GM20000 (cell line): ENCODE measurements around the gene LRP3.
"Not testable (repeated sequence)": the region's sequence is repeated elsewhere in the genome, so short reads cannot be mapped to it uniquely, and the experiment has no call there.

Experiments
- DNase-seq: peaks from one replicate; pipeline ENCODE4 v3.0.0; 2012; ENCODE audit warnings: low spot score
- CTCF ChIP-seq: IDR thresholded peaks from 2 replicates; pipeline ENCODE4 v1.5.1; 2012; ENCODE audit warnings: mild to moderate bottlenecking, control low read depth; ENCODE audit errors: extremely low read depth, missing control alignments

The LRP3 gene

DNA sequence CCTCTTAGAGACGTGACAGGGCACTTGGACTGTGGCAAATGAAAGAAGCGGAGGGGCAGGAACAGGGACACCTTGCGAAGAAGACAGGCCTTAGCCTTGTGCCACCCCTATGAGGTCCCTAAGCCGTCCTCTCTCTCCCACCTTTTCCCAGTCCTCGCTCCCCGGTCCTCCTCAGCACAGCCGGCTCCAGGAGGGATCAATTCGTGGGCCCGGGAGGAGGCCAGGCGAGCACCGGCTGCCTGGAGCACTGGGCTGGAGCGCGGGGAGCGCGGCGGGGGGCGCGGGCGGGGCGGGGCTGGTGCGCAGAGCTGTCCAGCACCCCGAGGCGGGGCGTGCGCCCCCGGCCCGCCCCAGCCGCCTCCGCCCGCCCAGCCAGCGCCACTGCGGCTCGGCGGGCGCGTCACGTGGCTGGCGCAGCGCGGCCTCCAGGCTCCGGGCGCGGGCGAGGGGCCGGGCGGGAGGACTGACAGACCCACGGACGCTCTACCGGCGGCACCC is at the start of gene LRP3:
LRP3 (plus strand) TSS at position 466 of the 498 bp plus-strand sequence. CDS start 456 bp downstream, outside the sequence.
- no peak for TF ChIP-seq CTCF
- no peak for DNase-seq

- TF ChIP-seq CTCF: no peak
- no peak for DNase-seq
Observed at GRCh38 chr19:33146209-33146608, 47.9 kb upstream of the LRP3 start.

- TF ChIP-seq CTCF: no peak
- no peak for DNase-seq
Observed at GRCh38 chr19:33147538-33147937, 46.6 kb upstream of the LRP3 start.

DNA sequence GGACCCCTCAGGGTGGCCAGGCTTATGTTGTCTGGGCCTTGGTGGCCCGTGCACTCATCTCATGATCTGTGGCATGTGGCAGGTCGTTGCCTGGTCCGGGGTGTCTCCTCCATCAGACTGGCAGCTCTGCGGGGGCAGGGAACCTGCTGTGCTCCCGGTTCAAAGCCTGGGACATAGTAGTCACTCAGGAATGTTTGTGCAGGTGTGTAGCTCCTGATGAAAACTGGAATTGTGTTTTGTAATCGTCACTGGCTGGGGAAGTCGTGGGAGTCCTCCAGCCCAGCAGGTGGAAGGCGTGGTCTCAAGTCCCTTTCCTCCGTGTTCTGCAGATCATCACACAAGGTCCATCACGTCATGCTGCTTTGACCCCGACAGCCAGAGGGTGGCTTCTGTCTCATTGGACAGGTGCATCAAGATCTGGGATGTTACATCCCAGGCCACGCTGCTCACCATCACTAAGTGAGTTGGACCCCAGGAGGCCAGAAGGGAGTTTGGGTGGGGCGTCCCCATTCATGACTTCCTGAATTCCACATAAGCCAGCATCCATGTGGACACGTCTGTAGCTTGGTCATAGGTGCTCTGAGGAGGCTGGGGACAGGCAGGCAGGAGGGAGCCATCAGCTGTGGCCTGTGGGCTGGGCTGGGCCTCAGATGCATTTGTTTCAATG is 43.1 kb upstream of the LRP3 start:
- DNase-seq: no peak
- no peak for TF ChIP-seq CTCF

DNA sequence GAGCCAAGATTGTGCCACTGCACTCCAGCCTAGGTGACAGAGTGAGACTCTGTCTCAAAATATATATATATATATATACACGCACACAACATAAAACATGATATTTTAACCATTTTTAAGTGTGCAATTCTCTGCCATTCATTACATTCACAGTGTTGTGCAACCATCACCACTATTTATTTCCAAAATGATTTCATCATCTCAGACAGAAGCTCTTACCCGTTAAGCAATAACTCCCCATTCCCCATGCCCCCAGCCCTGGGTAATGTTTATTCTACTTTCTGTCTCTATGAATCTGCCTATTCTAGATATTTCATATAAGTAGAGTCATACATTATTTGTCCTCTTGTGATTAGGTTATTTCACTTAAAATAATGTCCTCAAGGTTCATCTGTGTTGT is 42.0 kb upstream of the LRP3 start:
- TF ChIP-seq CTCF: no peak
- DNase-seq: no peak

GRCh38 chr19:33152625-33153024 is 41.5 kb upstream of the LRP3 start:
- not testable (repeated sequence) for DNase-seq

- DNase-seq: not testable (repeated sequence)
Observed at GRCh38 chr19:33154313-33154712, 39.8 kb upstream of the LRP3 start.

GRCh38 chr19:33156334-33156733 is 37.8 kb upstream of the LRP3 start:
- no peak for DNase-seq
- TF ChIP-seq CTCF: no peak
